HG02678 (cell line): Measurements from ENCODE around the gene MIEF2.
"Not testable (repeated sequence)": the region's sequence is repeated elsewhere in the genome, so short reads cannot be mapped to it uniquely, and the experiment has no call there.

ENCODE experiments used
- ATAC-seq: cut with Tn5 transposase; IDR thresholded peaks from one replicate; pipeline ENCODE4 v1.9.1; 2021; ENCODE audit warnings: mild to moderate bottlenecking, moderate library complexity; ENCODE audit not compliant: unreplicated experiment

MIEF2 gene

GRCh38 chr17:18260332-18261145 is at the start of gene MIEF2:
Gene MIEF2, plus strand, starts transcription at chr17:18260662. Its CDS starts 2,059 bp downstream, at chr17:18262721.
- peak; percentile 81 for ATAC-seq

GRCh38 chr17:18213666-18214270 is 46.7 kb upstream of the MIEF2 start:
- no peak for ATAC-seq

- not testable (repeated sequence) for ATAC-seq
Observed at GRCh38 chr17:18216906-18217305, 43.6 kb upstream of the MIEF2 start.

- no peak for ATAC-seq
Observed at GRCh38 chr17:18217412-18218015, 42.9 kb upstream of the MIEF2 start.

GRCh38 chr17:18218756-18219415 is 41.6 kb upstream of the MIEF2 start:
- no peak for ATAC-seq

GRCh38 chr17:18224053-18224386 is 36.4 kb upstream of the MIEF2 start:
- ATAC-seq: no peak

- no peak for ATAC-seq
Observed at GRCh38 chr17:18224387-18225120, 35.9 kb upstream of the MIEF2 start.

- peak; percentile 90 for ATAC-seq
Observed at GRCh38 chr17:18225121-18225641, 35.3 kb upstream of the MIEF2 start, which contains the start of gene LLGL1. Gene LLGL1, plus strand, starts transcription at chr17:18225635. Its CDS starts 48 bp downstream, at chr17:18225683.

- ATAC-seq: peak; percentile 13
Observed at GRCh38 chr17:18225642-18226283, 34.7 kb upstream of the MIEF2 start.

- ATAC-seq: no peak
Observed at GRCh38 chr17:18226284-18226945, 34.0 kb upstream of the MIEF2 start.

- no peak for ATAC-seq
Observed at GRCh38 chr17:18227635-18228034, 32.8 kb upstream of the MIEF2 start.

- no peak for ATAC-seq
Observed at GRCh38 chr17:18228176-18228682, 32.2 kb upstream of the MIEF2 start.

- ATAC-seq: no peak
Observed at GRCh38 chr17:18229254-18229653, 31.2 kb upstream of the MIEF2 start.

- ATAC-seq: no peak
Observed at GRCh38 chr17:18229771-18230170, 30.7 kb upstream of the MIEF2 start.

- ATAC-seq: no peak
Observed at GRCh38 chr17:18230288-18231141, 29.9 kb upstream of the MIEF2 start.

GRCh38 chr17:18231164-18231563 is 29.3 kb upstream of the MIEF2 start:
- ATAC-seq: no peak

- no peak for ATAC-seq
Observed at GRCh38 chr17:18233803-18234518, 26.5 kb upstream of the MIEF2 start.
